RWPE1 (cell line): Measurements from ENCODE around the gene KRTAP10-6.
"Not testable (repeated sequence)": the region's sequence is repeated elsewhere in the genome, so short reads cannot be mapped to it uniquely, and the experiment has no call there.

Source experiments
- CTCF ChIA-PET: fragments of 350-600 bp; sonication (Branson Sonifier 250); formaldehyde crosslinking; extraction: SDS; loops from one replicate; lab custom pipeline; 2021; lab: Yijun Ruan, JAX
- POLR2A ChIA-PET: fragments of 400-600 bp; formaldehyde crosslinking; extraction: SDS; loops from one replicate; lab custom pipeline; 2020; ENCODE audit warnings: antibody characterized with exemption; ENCODE audit not compliant: low non-redundant PET; lab: Yijun Ruan, JAX
- DNase-seq: peaks from one replicate; pipeline ENCODE4 v3.0.0; 2012; ENCODE audit warnings: low spot score
- H3K27ac ChIP-seq: fragments of 450-650 bp; 2 replicates; pipeline ENCODE4 v1.5.1; 2017
- TF ChIP-seq, protein P1 (sequence below): fragments of 450-650 bp; conservative IDR thresholded peaks from 2 replicates; pipeline ENCODE4 v1.5.1; 2017; ENCODE audit warnings: low read depth, mild to moderate bottlenecking

Gene KRTAP10-6

DNA sequence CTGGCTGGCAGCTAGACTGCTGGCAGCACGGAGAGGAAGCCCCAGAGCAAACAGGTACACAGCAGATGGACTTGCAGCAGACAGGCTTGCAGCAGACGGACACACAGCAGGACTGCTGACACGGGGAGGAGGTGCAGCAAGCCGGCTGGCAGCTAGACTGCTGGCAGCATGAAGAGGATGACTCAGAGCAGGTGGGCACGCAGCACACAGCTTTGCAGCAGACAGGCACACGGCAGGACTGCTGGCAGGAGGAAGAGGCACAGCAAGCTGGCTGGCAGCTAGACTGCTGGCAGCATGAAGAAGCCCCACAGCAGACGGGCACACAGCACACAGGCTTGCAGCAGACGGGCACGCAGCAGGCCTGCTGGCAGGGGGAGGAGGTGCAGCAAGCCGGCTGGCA lies 41.5 kb downstream of the KRTAP10-6 start:
- CTCF ChIA-PET, result interaction anchor here (0.6 to 0.7 kb wide), 2 partner anchors 84 to 136 kb away, joined by 4 read pairs; no protein-coding TSS in a partner anchor
- POLR2A ChIA-PET, result no interaction called here
- no peak for DNase-seq
- TF ChIP-seq, protein P1, sequence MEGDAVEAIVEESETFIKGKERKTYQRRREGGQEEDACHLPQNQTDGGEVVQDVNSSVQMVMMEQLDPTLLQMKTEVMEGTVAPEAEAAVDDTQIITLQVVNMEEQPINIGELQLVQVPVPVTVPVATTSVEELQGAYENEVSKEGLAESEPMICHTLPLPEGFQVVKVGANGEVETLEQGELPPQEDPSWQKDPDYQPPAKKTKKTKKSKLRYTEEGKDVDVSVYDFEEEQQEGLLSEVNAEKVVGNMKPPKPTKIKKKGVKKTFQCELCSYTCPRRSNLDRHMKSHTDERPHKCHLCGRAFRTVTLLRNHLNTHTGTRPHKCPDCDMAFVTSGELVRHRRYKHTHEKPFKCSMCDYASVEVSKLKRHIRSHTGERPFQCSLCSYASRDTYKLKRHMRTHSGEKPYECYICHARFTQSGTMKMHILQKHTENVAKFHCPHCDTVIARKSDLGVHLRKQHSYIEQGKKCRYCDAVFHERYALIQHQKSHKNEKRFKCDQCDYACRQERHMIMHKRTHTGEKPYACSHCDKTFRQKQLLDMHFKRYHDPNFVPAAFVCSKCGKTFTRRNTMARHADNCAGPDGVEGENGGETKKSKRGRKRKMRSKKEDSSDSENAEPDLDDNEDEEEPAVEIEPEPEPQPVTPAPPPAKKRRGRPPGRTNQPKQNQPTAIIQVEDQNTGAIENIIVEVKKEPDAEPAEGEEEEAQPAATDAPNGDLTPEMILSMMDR, result no peak
- H3K27ac ChIP-seq, result no peak overlapping the region

- POLR2A ChIA-PET, result interaction anchor here (0.5 kb wide), 1 partner anchor 10 kb away, joined by 3 read pairs; no protein-coding TSS in a partner anchor
- H3K27ac ChIP-seq, DNase-seq: not testable (repeated sequence)
- CTCF ChIA-PET, result interaction anchor here (0.6 to 0.7 kb wide), 2 partner anchors 84 to 137 kb away, joined by 4 read pairs; no protein-coding TSS in a partner anchor
These were observed 42.0 kb downstream of the KRTAP10-6 start for GRCh38 chr21:44550285-44550684.

- DNase-seq, result no peak
- POLR2A ChIA-PET, result interaction anchor here (0.5 kb wide), 1 partner anchor 11 kb away, joined by 3 read pairs; no protein-coding TSS in a partner anchor
- no peak overlapping the region for H3K27ac ChIP-seq
- TF ChIP-seq, protein P1, result no peak
- CTCF ChIA-PET, result interaction anchor here (0.6 kb wide), 1 partner anchor 35 kb away, joined by 3 read pairs; no protein-coding TSS in a partner anchor
These were observed 42.6 kb downstream of the KRTAP10-6 start for GRCh38 chr21:44549525-44550211.

GRCh38 chr21:44548922-44549321 lies 43.4 kb downstream of the KRTAP10-6 start:
- TF ChIP-seq, protein P1, result no peak
- DNase-seq, result no peak
- ChIA-PET CTCF (no interaction called here), POLR2A (no interaction called here)
- H3K27ac ChIP-seq, result no peak overlapping the region

DNA sequence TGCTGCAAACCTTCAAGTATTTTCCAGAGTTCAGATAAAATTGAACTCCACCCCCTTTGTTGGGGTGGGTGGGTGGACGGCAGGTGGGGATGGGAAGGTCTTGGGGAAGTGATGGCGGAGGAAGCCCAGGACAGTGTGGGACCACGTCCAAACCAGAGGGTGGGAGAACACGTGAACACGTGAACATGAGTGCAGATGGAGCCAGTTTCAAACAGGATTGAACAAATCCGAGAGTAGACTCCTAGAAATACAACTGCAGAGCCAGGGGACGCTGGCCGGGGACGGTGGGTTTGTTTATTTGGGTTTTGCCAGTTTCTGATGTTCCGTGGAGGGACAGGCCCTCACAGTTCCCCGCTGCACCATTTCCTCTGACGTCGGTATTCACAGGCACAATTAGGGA lies 43.9 kb downstream of the KRTAP10-6 start:
- ChIA-PET CTCF (no interaction called here), POLR2A (no interaction called here)
- TF ChIP-seq, protein P1, result no peak
- no peak overlapping the region for H3K27ac ChIP-seq
- no peak for DNase-seq

- no peak overlapping the region for H3K27ac ChIP-seq
- no peak for DNase-seq
- POLR2A ChIA-PET, result no interaction called here
- TF ChIP-seq, protein P1, result no peak
- CTCF ChIA-PET, result no interaction called here
These were observed 44.5 kb downstream of the KRTAP10-6 start for GRCh38 chr21:44547656-44548331.
